ENCODE measurements around the gene TAT. TPM values are rescaled to one million over a fixed set of nuclear protein-coding genes. Genes with fewer than 3 reads are reported as not detected.
"Not testable (repeated sequence)": the region's sequence is repeated elsewhere in the genome, so short reads cannot be mapped to it uniquely, and the experiment has no call there.

The TAT gene
- polyA plus RNA-seq, 1 of the 3 experiments (the other 2 are of a cell fraction): not detected

- POLR2A ChIA-PET; H3K27ac ChIP-seq (ENCODE audit: low read depth in 2 of 2, low read length in 1 of 2); H4K20me1 ChIP-seq (ENCODE audit: insufficient read depth); H3K4me3 ChIP-seq (ENCODE audit: low read depth in 2 of 2, low read length in 1 of 2); H3F3A ChIP-seq (replicated peaks; ENCODE audit: insufficient read depth); H3K9ac ChIP-seq; H3K4me2 ChIP-seq; H3K9me2 ChIP-seq; H3K4me1 ChIP-seq (ENCODE audit: control insufficient read depth in 1 of 2, insufficient read depth in 2 of 2, low read depth in 1 of 2, low read length in 1 of 2); H2AFZ ChIP-seq (ENCODE audit: low read depth); H3K9me3 ChIP-seq; DNase-seq; H3K36me3 ChIP-seq (replicated peaks in 1 of 2; ENCODE audit: control insufficient read depth in 1 of 2, insufficient read depth in 2 of 2, low read length in 1 of 2); H3K79me2 ChIP-seq (ENCODE audit: insufficient read depth); H3K27me3 ChIP-seq (ENCODE audit: insufficient read depth): not testable (repeated sequence)
- 39% methylated on average over 7 of the region's 7 CpGs for WGBS (ENCODE audit: low lambda C conversion rate)
- CTCF ChIA-PET: interaction anchor here (2.6 kb wide), 1 partner anchor 16 kb away, joined by 13 read pairs; no protein-coding TSS in a partner anchor
Measured at GRCh38 chr16:71595340-71595826, 18.5 kb upstream of the TAT start.

GRCh38 chr16:71594000-71594646 is 17.2 kb upstream of the TAT start:
- DNase-seq: no peak
- Histone ChIP-seq H4K20me1 (ENCODE audit: insufficient read depth) (no peaks in the 10 kb centered on the region), H3K79me2 (ENCODE audit: insufficient read depth) (no peaks in the 10 kb centered on the region), H3K4me3 (ENCODE audit: low read depth in 2 of 2, low read length in 1 of 2) (no peak overlapping the region), H3K9ac (no peak overlapping the region), H3K27ac (ENCODE audit: low read depth in 2 of 2, low read length in 1 of 2) (no peak overlapping the region), H3K9me3 (no peaks in the 10 kb centered on the region), H3K4me1 (ENCODE audit: control insufficient read depth in 1 of 2, insufficient read depth in 2 of 2, low read depth in 1 of 2, low read length in 1 of 2) (no peaks in the 10 kb centered on the region), H3F3A (replicated peaks; ENCODE audit: insufficient read depth) (no peaks in the 10 kb centered on the region), H3K4me2 (no peak overlapping the region), H3K9me2 (no peaks in the 10 kb centered on the region), H3K36me3 (replicated peaks in 1 of 2; ENCODE audit: control insufficient read depth in 1 of 2, insufficient read depth in 2 of 2, low read length in 1 of 2) (no peaks in the 10 kb centered on the region), H2AFZ (ENCODE audit: low read depth) (no peak overlapping the region), H3K27me3 (ENCODE audit: insufficient read depth) (peaks cover 3% of the 10 kb centered on the region; the same call in 1 of the 2 replicates)
- WGBS (ENCODE audit: low lambda C conversion rate): 23% methylated on average over 5 of the region's 5 CpGs
- POLR2A ChIA-PET: no interaction called here
- TF ChIP-seq EZH2phosphoT487 (IDR thresholded peaks at IDR 0.05; ENCODE audit: borderline replicate concordance, low read depth): no peak
- CTCF ChIA-PET: interaction anchor here (1.2 to 2.6 kb wide), 2 partner anchors 17 to 29 kb away, joined by 3 to 13 read pairs; no protein-coding TSS in a partner anchor

GRCh38 chr16:71593048-71593999 is 16.4 kb upstream of the TAT start:
- Histone ChIP-seq H3K36me3 (replicated peaks in 1 of 2; ENCODE audit: control insufficient read depth in 1 of 2, insufficient read depth in 2 of 2, low read length in 1 of 2) (no peaks in the 10 kb centered on the region), H3K4me3 (ENCODE audit: low read depth in 2 of 2, low read length in 1 of 2) (no peak overlapping the region), H3K9me3 (no peaks in the 10 kb centered on the region), H4K20me1 (ENCODE audit: insufficient read depth) (no peaks in the 10 kb centered on the region), H3F3A (replicated peaks; ENCODE audit: insufficient read depth) (no peaks in the 10 kb centered on the region), H3K9me2 (no peaks in the 10 kb centered on the region), H2AFZ (ENCODE audit: low read depth) (no peak overlapping the region), H3K4me1 (ENCODE audit: control insufficient read depth in 1 of 2, insufficient read depth in 2 of 2, low read depth in 1 of 2, low read length in 1 of 2) (no peaks in the 10 kb centered on the region), H3K27ac (ENCODE audit: low read depth in 2 of 2, low read length in 1 of 2) (no peak overlapping the region), H3K4me2 (no peak overlapping the region), H3K9ac (no peak overlapping the region), H3K27me3 (ENCODE audit: insufficient read depth) (peaks cover 3% of the 10 kb centered on the region; the same call in 1 of the 2 replicates), H3K79me2 (ENCODE audit: insufficient read depth) (no peaks in the 10 kb centered on the region)
- ChIA-PET CTCF (interaction anchor here (1.0 to 2.6 kb wide), 3 partner anchors 18 to 20 kb away, joined by 3 to 15 read pairs (median 13); no protein-coding TSS in a partner anchor), POLR2A (no interaction called here)
- no peak for DNase-seq
- TF ChIP-seq RXRA (IDR thresholded peaks at IDR 0.05; ENCODE audit: borderline replicate concordance, low read depth) (no peak), POLR2AphosphoS5 (IDR thresholded peaks at IDR 0.05; ENCODE audit: low read depth, low read length) (no peak), FOXJ3 (CRISPR knock-in tag; IDR thresholded peaks at IDR 0.05) (no peak), GABPA (IDR thresholded peaks at IDR 0.05; ENCODE audit: low read depth) (no peak), ELF1 (IDR thresholded peaks at IDR 0.05) (no peak), NFIC (IDR thresholded peaks at IDR 0.05; ENCODE audit: borderline replicate concordance) (no peak), MEF2A (IDR thresholded peaks at IDR 0.05; ENCODE audit: borderline replicate concordance, low read depth) (no peak)
- WGBS (ENCODE audit: low lambda C conversion rate): 9% methylated on average over 3 of the region's 3 CpGs
